Suprapubic skin (tissue), 4 donors: ENCODE measurements around the gene ARHGAP1. TPM values are rescaled to one million over a fixed set of nuclear protein-coding genes. Genes with fewer than 3 reads are reported as not detected.

Experiments used
- DNase-seq, 2 donors: peaks; one replicate each; pipeline ENCODE4 v3.0.0-alpha.2; 2019; ENCODE audit warnings: low spot score in 2 of 2
- H3K27ac ChIP-seq: fragments of 200-600 bp; sonication (generic); one replicate; pipeline ENCODE4 v1.5.1; 2019
- H3K27me3 ChIP-seq: fragments of 200-600 bp; sonication (generic); one replicate; pipeline ENCODE4 v1.5.1; 2019
- H3K36me3 ChIP-seq: fragments of 200-600 bp; sonication (generic); one replicate; pipeline ENCODE4 v1.5.1; 2019
- H3K4me1 ChIP-seq: fragments of 200-600 bp; sonication (generic); one replicate; pipeline ENCODE4 v1.5.1; 2019
- H3K4me3 ChIP-seq: fragments of 200-600 bp; sonication (generic); one replicate; pipeline ENCODE4 v1.5.1; 2019; ENCODE audit warnings: mild to moderate bottlenecking
- H3K9me3 ChIP-seq: fragments of 200-600 bp; sonication (generic); one replicate; pipeline ENCODE4 v1.5.1; 2019
- EP300 ChIP-seq: sonication (generic); formaldehyde crosslinking; IDR thresholded peaks from one replicate; pipeline ENCODE4 v1.6.1; 2017; ENCODE audit warnings: antibody characterized with exemption
- POLR2A ChIP-seq, 2 donors: fragments of 450-650 bp; IDR thresholded peaks; one replicate each; pipeline ENCODE4 v1.6.1; 2017; ENCODE audit warnings: antibody characterized with exemption in 2 of 2, mild to moderate bottlenecking in 2 of 2, moderate library complexity in 2 of 2
- POLR2AphosphoS5 ChIP-seq, 3 donors: sonication (generic); formaldehyde crosslinking; IDR thresholded peaks; one replicate each; pipeline ENCODE4 v1.6.1; 2017; ENCODE audit warnings: antibody characterized with exemption in 3 of 3
- WGBS: methylation state at CpG from one replicate; pipeline ENCODE4 v1.1.5; 2018; 5-methylcytosine and 5-hydroxymethylcytosine counted together
- total RNA-seq, 4 donors: library from RNA; depleted of rRNA; stranded (reverse); fragments of >200 nt; gene quantifications; one replicate each; pipeline ENCODE4 v1.1.0, GENCODE V29; 2016
- TF ChIP-seq, protein P1 (sequence below), 2 donors: fragments of 200-600 bp in 1 of 2; fragments of 450-650 bp in 1 of 2; sonication (generic) in 1 of 2; IDR thresholded peaks; one replicate each; pipeline ENCODE4 v1.5.1; 2016 to 2019; ENCODE audit warnings: antibody characterized with exemption in 2 of 2, mild to moderate bottlenecking in 1 of 2, moderate library complexity in 1 of 2

Gene ARHGAP1
- total RNA-seq, 4 donors from 2014 or later: 53.7 to 72.5 (median 68.5) TPM

GRCh38 chr11:46697303-46697702 is 3.1 kb downstream of the ARHGAP1 start:
- no peaks in the 10 kb centered on the region for H3K27me3 ChIP-seq
- WGBS: 75% methylated on average over 3 of the region's 3 CpGs
- no peak for DNase-seq
- no peak overlapping the region for H3K4me3 ChIP-seq
- TF ChIP-seq EP300: no peak
- no peak for TF ChIP-seq POLR2AphosphoS5 (IDR thresholded peaks at IDR 0.05)
- TF ChIP-seq, protein P1, sequence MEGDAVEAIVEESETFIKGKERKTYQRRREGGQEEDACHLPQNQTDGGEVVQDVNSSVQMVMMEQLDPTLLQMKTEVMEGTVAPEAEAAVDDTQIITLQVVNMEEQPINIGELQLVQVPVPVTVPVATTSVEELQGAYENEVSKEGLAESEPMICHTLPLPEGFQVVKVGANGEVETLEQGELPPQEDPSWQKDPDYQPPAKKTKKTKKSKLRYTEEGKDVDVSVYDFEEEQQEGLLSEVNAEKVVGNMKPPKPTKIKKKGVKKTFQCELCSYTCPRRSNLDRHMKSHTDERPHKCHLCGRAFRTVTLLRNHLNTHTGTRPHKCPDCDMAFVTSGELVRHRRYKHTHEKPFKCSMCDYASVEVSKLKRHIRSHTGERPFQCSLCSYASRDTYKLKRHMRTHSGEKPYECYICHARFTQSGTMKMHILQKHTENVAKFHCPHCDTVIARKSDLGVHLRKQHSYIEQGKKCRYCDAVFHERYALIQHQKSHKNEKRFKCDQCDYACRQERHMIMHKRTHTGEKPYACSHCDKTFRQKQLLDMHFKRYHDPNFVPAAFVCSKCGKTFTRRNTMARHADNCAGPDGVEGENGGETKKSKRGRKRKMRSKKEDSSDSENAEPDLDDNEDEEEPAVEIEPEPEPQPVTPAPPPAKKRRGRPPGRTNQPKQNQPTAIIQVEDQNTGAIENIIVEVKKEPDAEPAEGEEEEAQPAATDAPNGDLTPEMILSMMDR (IDR thresholded peaks at IDR 0.05): no peak
- TF ChIP-seq POLR2A (IDR thresholded peaks at IDR 0.05): no peak
- H3K4me1 ChIP-seq: peaks cover 73% of the 10 kb centered on the region
- H3K36me3 ChIP-seq: peaks cover 39% of the 10 kb centered on the region
- H3K27ac ChIP-seq: peak overlapping the region; percentile 1
- no peaks in the 10 kb centered on the region for H3K9me3 ChIP-seq

DNA sequence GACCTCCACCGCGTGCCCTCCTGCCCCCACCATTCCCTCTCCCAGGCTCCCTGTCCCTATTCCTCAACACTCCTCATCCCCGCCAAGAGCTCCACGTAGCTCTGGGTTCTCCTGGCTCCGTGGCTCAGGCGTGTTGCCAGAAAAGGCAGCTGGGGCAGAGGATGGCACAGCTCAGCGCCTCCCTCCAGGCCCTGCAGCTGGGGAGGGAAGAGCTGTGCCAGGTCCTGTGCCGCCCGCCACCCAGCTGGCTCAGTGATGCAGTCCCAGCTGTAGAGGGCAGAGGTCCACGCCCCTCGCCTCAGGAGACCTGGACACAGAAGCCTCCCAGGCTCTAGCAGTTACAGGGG is 4.2 kb downstream of the ARHGAP1 start:
- no peak overlapping the region for H3K4me3 ChIP-seq
- 50% methylated on average over 11 of the region's 11 CpGs for WGBS
- H3K4me1 ChIP-seq: peaks cover 63% of the 10 kb centered on the region
- TF ChIP-seq EP300: no peak
- no peak for TF ChIP-seq POLR2AphosphoS5 (IDR thresholded peaks at IDR 0.05)
- TF ChIP-seq POLR2A (IDR thresholded peaks at IDR 0.05): no peak
- TF ChIP-seq, protein P1 (IDR thresholded peaks at IDR 0.05): no peak
- no peaks in the 10 kb centered on the region for H3K27me3 ChIP-seq
- no peaks in the 10 kb centered on the region for H3K9me3 ChIP-seq
- peak overlapping the region; percentile 70 for H3K27ac ChIP-seq
- no peak for DNase-seq
- H3K36me3 ChIP-seq: peaks cover 47% of the 10 kb centered on the region

GRCh38 chr11:46695345-46696211 is 4.8 kb downstream of the ARHGAP1 start:
- DNase-seq: no peak
- Histone ChIP-seq H3K27ac (peak overlapping the region; percentile 70), H3K36me3 (peaks cover 51% of the 10 kb centered on the region), H3K4me1 (peaks cover 62% of the 10 kb centered on the region), H3K4me3 (no peak overlapping the region), H3K9me3 (no peaks in the 10 kb centered on the region), H3K27me3 (no peaks in the 10 kb centered on the region)
- WGBS: 61% methylated on average over 6 of the region's 12 CpGs
- no peak for TF ChIP-seq EP300
- TF ChIP-seq, protein P1 (IDR thresholded peaks at IDR 0.05): no peak
- TF ChIP-seq POLR2AphosphoS5 (IDR thresholded peaks at IDR 0.05): no peak
- TF ChIP-seq POLR2A (IDR thresholded peaks at IDR 0.05): no peak

DNA sequence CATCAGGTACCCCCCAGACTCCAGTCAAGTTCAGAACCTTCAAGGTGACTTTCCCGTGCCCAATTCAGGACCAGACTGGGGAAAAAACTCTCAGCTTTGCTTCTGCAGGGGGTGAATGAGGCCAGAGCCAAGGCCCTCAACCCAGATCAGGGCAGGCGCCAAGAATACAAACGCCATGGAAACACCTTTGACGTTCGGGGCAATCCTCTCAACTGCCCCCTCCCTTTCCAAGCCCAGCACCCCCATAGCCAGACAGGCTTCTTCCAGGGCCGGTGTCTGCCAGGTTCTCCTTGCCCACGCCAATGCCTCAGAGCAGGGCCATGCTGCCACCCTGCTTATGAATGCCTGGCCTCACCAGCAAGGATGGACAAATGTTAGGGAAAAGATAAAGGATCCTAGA is 5.8 kb downstream of the ARHGAP1 start:
- Histone ChIP-seq H3K36me3 (peaks cover 59% of the 10 kb centered on the region), H3K27me3 (no peaks in the 10 kb centered on the region), H3K4me1 (peaks cover 58% of the 10 kb centered on the region), H3K4me3 (no peak overlapping the region), H3K27ac (peak overlapping the region; percentile 70), H3K9me3 (no peaks in the 10 kb centered on the region)
- no peak for DNase-seq
- 90% methylated on average over 7 of the region's 7 CpGs for WGBS
- TF ChIP-seq POLR2A (IDR thresholded peaks at IDR 0.05): no peak

- Histone ChIP-seq H3K4me3 (no peak overlapping the region), H3K27me3 (no peaks in the 10 kb centered on the region), H3K9me3 (no peaks in the 10 kb centered on the region), H3K36me3 (peaks cover 59% of the 10 kb centered on the region), H3K27ac (peak overlapping the region; percentile 70), H3K4me1 (peaks cover 52% of the 10 kb centered on the region)
- no peak for DNase-seq
- 64% methylated on average over 6 of the region's 6 CpGs for WGBS
- TF ChIP-seq POLR2AphosphoS5 (IDR thresholded peaks at IDR 0.05) (no peak), POLR2A (IDR thresholded peaks at IDR 0.05) (peak in 1 of 2 donors; percentile 9), EP300 (no peak)
Measured at GRCh38 chr11:46694072-46694471, 6.3 kb downstream of the ARHGAP1 start.

DNA sequence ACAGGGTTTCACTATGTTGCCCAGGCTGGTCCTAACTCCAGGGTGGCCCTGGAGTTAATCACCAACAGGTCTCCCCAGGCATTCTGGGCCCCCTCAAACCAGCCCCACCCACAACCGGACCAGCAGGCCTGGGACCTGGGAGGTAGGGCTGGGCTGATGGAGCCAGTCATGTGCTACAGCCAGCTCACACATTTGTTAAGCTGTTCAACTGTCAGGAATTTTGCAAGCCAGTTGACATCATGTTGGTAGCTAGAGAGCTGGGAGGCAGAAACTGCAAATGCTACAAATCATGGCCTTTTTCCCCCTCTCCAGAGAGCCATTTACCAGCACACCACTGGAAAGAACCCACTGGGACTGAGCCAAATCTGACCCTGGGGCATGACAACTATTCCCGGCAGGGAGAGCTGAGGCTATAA is 6.8 kb downstream of the ARHGAP1 start:
- H3K4me3 ChIP-seq: no peak overlapping the region
- peaks cover 60% of the 10 kb centered on the region for H3K36me3 ChIP-seq
- no peak for DNase-seq
- no peaks in the 10 kb centered on the region for H3K9me3 ChIP-seq
- TF ChIP-seq POLR2A (IDR thresholded peaks at IDR 0.05): no peak
- no peak for TF ChIP-seq POLR2AphosphoS5 (IDR thresholded peaks at IDR 0.05)
- TF ChIP-seq, protein P1 (IDR thresholded peaks at IDR 0.05): no peak
- peaks cover 48% of the 10 kb centered on the region for H3K4me1 ChIP-seq
- H3K27ac ChIP-seq: peak overlapping the region; percentile 70
- no peaks in the 10 kb centered on the region for H3K27me3 ChIP-seq
- WGBS: 45% methylated on average over 2 of the region's 2 CpGs
